ENCODE data around the gene PCED1B.
A peak's percentile ranks its signal among the peaks of the same experiment; 100 is the strongest.

PCED1B gene, protein sequence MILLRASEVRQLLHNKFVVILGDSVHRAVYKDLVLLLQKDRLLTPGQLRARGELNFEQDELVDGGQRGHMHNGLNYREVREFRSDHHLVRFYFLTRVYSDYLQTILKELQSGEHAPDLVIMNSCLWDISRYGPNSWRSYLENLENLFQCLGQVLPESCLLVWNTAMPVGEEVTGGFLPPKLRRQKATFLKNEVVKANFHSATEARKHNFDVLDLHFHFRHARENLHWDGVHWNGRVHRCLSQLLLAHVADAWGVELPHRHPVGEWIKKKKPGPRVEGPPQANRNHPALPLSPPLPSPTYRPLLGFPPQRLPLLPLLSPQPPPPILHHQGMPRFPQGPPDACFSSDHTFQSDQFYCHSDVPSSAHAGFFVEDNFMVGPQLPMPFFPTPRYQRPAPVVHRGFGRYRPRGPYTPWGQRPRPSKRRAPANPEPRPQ

DNA sequence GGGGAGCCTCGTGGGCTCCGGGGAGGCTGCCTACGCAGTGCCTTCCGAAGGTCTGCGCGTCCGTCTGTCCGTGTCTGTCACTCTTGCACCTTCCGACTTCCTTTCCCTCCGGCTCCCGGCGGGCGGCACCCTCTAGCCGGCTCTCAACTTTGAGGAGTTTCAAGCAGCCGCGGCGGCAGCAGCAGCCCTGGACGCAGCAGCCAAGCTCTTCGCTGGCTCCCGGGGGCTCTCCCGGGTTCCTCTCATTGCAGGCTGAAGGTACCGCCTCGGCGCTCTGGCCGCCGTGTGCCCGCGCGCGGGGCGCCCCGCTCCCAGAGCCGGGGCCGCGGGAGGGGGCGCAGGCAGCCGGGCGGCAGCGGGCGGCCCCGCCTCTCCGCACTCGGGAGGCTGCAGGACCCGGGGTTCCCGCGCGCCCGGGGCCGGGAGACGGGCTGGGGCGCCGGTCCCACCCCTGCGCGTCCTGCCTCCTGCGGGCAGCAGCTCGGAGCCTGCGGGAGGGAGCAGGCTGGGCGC lies at the start of gene PCED1B, which contains the start of gene AMIGO2:
Gene PCED1B (plus strand): TSS at position 154 of the 513 bp plus-strand sequence. CDS start 155,443 bp downstream, outside the sequence.
Gene AMIGO2 (minus strand): TSS at position 492 of the 513 bp plus-strand sequence. CDS start 957 bp downstream, outside the sequence.
- TF ChIP-seq, protein P1, sequence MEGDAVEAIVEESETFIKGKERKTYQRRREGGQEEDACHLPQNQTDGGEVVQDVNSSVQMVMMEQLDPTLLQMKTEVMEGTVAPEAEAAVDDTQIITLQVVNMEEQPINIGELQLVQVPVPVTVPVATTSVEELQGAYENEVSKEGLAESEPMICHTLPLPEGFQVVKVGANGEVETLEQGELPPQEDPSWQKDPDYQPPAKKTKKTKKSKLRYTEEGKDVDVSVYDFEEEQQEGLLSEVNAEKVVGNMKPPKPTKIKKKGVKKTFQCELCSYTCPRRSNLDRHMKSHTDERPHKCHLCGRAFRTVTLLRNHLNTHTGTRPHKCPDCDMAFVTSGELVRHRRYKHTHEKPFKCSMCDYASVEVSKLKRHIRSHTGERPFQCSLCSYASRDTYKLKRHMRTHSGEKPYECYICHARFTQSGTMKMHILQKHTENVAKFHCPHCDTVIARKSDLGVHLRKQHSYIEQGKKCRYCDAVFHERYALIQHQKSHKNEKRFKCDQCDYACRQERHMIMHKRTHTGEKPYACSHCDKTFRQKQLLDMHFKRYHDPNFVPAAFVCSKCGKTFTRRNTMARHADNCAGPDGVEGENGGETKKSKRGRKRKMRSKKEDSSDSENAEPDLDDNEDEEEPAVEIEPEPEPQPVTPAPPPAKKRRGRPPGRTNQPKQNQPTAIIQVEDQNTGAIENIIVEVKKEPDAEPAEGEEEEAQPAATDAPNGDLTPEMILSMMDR (IDR thresholded peaks at IDR 0.05; ENCODE audit: insufficient read depth, low read length, poor library complexity, severe bottlenecking), result peak; percentile 54
- Histone ChIP-seq H3K36me3 (ENCODE audit: control insufficient read depth, insufficient read depth, low read length) (no peaks in the 10 kb centered on the region), H3K27me3 (replicated peaks; ENCODE audit: control insufficient read depth, insufficient read depth, low read length) (peaks cover 2% of the 10 kb centered on the region), H3K4me3 (replicated peaks; ENCODE audit: low read depth, low read length) (peak within 1 kb of the TSS; percentile 53)
- peak; percentile 48 for DNase-seq (ENCODE audit: extremely low read depth, insufficient read length)

DNA sequence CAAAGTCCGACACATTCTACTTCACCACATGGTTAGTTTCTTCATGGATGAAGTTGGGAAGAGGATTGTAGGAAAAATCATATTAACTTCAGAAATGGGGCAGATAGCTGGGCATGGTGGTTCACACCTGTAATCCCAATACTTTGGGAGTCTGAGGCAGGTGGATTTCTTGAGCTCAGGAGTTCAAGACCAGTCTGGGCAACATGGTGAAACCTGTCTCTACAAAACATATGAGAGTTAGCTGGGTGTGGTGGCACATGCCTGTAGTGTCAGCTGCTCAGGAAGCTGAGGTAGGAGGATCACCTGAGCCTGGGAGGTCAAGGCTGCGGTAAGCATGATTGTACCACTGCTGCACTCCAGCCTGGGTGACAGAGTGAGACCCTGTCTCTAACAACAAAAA lies 49.5 kb upstream of the PCED1B start:
- Histone ChIP-seq H3K4me3 (replicated peaks; ENCODE audit: low read depth, low read length) (no peak overlapping the region), H3K36me3 (ENCODE audit: control insufficient read depth, insufficient read depth, low read length) (no peaks in the 10 kb centered on the region), H3K27me3 (replicated peaks; ENCODE audit: control insufficient read depth, insufficient read depth, low read length) (no peaks in the 10 kb centered on the region)
- no peak for DNase-seq (ENCODE audit: extremely low read depth, insufficient read length)
- TF ChIP-seq, protein P1 (IDR thresholded peaks at IDR 0.05; ENCODE audit: insufficient read depth, low read length, poor library complexity, severe bottlenecking), result no peak

- H3K4me3 ChIP-seq (replicated peaks; ENCODE audit: low read depth, low read length), result no peak overlapping the region
- TF ChIP-seq, protein P1 (IDR thresholded peaks at IDR 0.05; ENCODE audit: insufficient read depth, low read length, poor library complexity, severe bottlenecking), result peak; percentile 39
- DNase-seq (ENCODE audit: extremely low read depth, insufficient read length), result no peak
- no peaks in the 10 kb centered on the region for H3K27me3 ChIP-seq (replicated peaks; ENCODE audit: control insufficient read depth, insufficient read depth, low read length)
- H3K36me3 ChIP-seq (ENCODE audit: control insufficient read depth, insufficient read depth, low read length), result no peaks in the 10 kb centered on the region
Observed at GRCh38 chr12:47032644-47033043, 46.8 kb upstream of the PCED1B start.

DNA sequence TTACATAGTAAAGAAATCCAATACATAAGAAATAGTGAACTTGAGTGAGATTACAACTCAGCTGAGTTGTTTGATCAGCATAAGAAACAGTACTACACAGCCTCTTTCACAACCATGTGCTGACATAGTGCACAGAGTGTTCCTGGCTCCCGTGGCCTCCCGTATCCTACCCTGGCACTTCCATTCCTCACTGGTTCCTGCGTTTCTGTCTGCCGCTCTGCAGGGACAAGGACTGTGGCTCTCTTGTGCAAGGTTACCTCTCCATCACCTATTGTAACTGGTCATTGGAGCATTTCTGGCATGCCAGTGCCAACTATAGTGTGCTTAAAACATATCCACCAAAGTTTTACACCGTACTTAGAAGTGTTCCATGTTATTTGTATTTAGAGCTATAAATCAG lies 46.3 kb upstream of the PCED1B start:
- Histone ChIP-seq H3K36me3 (ENCODE audit: control insufficient read depth, insufficient read depth, low read length) (no peaks in the 10 kb centered on the region), H3K27me3 (replicated peaks; ENCODE audit: control insufficient read depth, insufficient read depth, low read length) (no peaks in the 10 kb centered on the region), H3K4me3 (replicated peaks; ENCODE audit: low read depth, low read length) (no peak overlapping the region)
- DNase-seq (ENCODE audit: extremely low read depth, insufficient read length), result no peak
- TF ChIP-seq, protein P1 (IDR thresholded peaks at IDR 0.05; ENCODE audit: insufficient read depth, low read length, poor library complexity, severe bottlenecking), result no peak

DNA sequence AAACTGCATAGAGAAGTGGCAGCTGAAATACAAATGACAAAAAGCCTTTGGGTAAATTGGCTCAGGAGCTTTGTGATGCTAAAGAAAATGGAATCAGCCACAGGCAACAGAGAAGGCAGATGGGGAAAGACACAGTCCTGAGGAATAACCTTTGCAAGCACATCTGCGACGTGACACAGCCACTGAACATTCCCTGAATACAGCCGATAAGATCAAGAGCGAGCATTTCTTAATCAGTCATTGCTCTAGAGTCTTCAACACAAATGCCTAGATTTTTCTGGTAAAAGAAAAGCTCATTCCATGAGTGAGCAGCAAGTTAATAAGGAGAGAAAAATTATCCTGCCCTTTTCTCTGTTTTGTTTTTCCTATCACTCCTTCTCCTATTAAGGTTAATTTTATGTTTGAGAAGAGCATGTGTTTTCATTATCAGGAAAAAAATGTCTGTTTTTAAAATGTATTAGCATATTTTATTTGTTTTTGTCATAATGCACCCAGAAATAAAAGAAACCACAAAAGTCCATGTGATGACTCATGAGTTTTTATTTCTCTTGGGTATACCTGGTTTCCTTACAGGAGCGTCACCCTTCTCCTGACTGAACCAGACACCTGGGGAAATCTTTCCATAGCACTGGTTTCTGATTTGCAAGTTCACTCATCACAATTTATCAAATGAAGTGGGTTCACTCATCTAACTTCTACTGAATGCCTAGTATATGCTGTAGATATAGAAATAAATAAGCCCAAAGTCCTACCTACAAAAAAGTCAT lies 45.4 kb upstream of the PCED1B start:
- H3K4me3 ChIP-seq (replicated peaks; ENCODE audit: low read depth, low read length), result no peak overlapping the region
- H3K27me3 ChIP-seq (replicated peaks; ENCODE audit: control insufficient read depth, insufficient read depth, low read length), result no peaks in the 10 kb centered on the region
- no peak for DNase-seq (ENCODE audit: extremely low read depth, insufficient read length)
- TF ChIP-seq, protein P1 (IDR thresholded peaks at IDR 0.05; ENCODE audit: insufficient read depth, low read length, poor library complexity, severe bottlenecking), result no peak
- H3K36me3 ChIP-seq (ENCODE audit: control insufficient read depth, insufficient read depth, low read length), result no peaks in the 10 kb centered on the region

Data from GM06990 (cell line).